H9 (cell line): ENCODE results near the gene TRPM2. TPM values are rescaled to one million over a fixed set of nuclear protein-coding genes. Genes with fewer than 3 reads are reported as not detected.

Source experiments
- DNase-seq: peaks from one replicate; pipeline ENCODE4 v3.0.0-alpha.2; 2017
- H2AFZ ChIP-seq: one replicate; pipeline ENCODE4 v1.6.1; 2013; ENCODE audit warnings: mild to moderate bottlenecking, low read length, control low read depth, moderate library complexity
- H2AK5ac ChIP-seq: 2 replicates; pipeline ENCODE4 v1.6.1; 2013; ENCODE audit warnings: low read length, control low read depth, mixed read lengths; ENCODE audit not compliant: insufficient read length
- H2BK120ac ChIP-seq: one replicate; pipeline ENCODE4 v1.6.1; 2013; ENCODE audit warnings: low read depth, mild to moderate bottlenecking, low read length, control low read depth, inconsistent platforms; ENCODE audit not compliant: poor library complexity, severe bottlenecking
- H2BK12ac ChIP-seq: 2 replicates; pipeline ENCODE4 v1.6.1; 2013; ENCODE audit warnings: low read length, control low read depth, mixed read lengths, low read depth; ENCODE audit not compliant: insufficient read length
- H2BK15ac ChIP-seq: 2 replicates; pipeline ENCODE4 v1.6.1; 2013; ENCODE audit warnings: low read depth, low read length, control low read depth
- H2BK20ac ChIP-seq: one replicate; pipeline ENCODE4 v1.6.1; 2013; ENCODE audit warnings: low read depth, mild to moderate bottlenecking, low read length, control low read depth, inconsistent platforms; ENCODE audit not compliant: poor library complexity, severe bottlenecking
- H2BK5ac ChIP-seq: 2 replicates; pipeline ENCODE4 v1.6.1; 2013; ENCODE audit warnings: low read length, control low read depth, mixed read lengths; ENCODE audit not compliant: insufficient read length
- H3K14ac ChIP-seq: 2 replicates; pipeline ENCODE4 v1.6.1; 2013; ENCODE audit warnings: low read length, control low read depth; ENCODE audit not compliant: insufficient read depth
- H3K18ac ChIP-seq: 2 replicates; pipeline ENCODE4 v1.6.1; 2013; ENCODE audit warnings: low read depth, mild to moderate bottlenecking, mixed read lengths, low read length, control low read depth; ENCODE audit not compliant: insufficient read length
- H3K23ac ChIP-seq: 2 replicates; pipeline ENCODE4 v1.6.1; 2013; ENCODE audit warnings: low read length, control low read depth, mixed read lengths, low read depth; ENCODE audit not compliant: insufficient read length
- H3K23me2 ChIP-seq: 2 replicates; pipeline ENCODE4 v1.6.1; 2013; ENCODE audit warnings: low read depth, mild to moderate bottlenecking, mixed read lengths, low read length, control low read depth; ENCODE audit not compliant: insufficient read length, poor library complexity, severe bottlenecking
- H3K27ac ChIP-seq: 2 replicates; pipeline ENCODE4 v1.5.1; 2013; ENCODE audit warnings: low read length, control low read depth, mixed read lengths, low read depth; ENCODE audit not compliant: insufficient read length
- H3K27me3 ChIP-seq: 2 replicates; pipeline ENCODE4 v1.6.1; 2013; ENCODE audit warnings: low read length, control low read depth, inconsistent platforms; ENCODE audit not compliant: insufficient read depth
- H3K4ac ChIP-seq: 2 replicates; pipeline ENCODE4 v1.6.1; 2013; ENCODE audit warnings: low read depth, mild to moderate bottlenecking, control low read depth, inconsistent platforms, low read length, moderate library complexity
- H3K4me1 ChIP-seq: 2 replicates; pipeline ENCODE4 v1.6.1; 2013; ENCODE audit warnings: low read length, control low read depth, inconsistent platforms; ENCODE audit not compliant: insufficient read depth
- H3K4me2 ChIP-seq: 2 replicates; pipeline ENCODE4 v1.6.1; 2013; ENCODE audit warnings: low read length, control low read depth, mixed read lengths; ENCODE audit not compliant: insufficient read length, insufficient read depth
- H3K56ac ChIP-seq: 2 replicates; pipeline ENCODE4 v1.6.1; 2013; ENCODE audit warnings: low read depth, mild to moderate bottlenecking, mixed read lengths, low read length, control low read depth; ENCODE audit not compliant: insufficient read length
- H3K79me1 ChIP-seq: 2 replicates; pipeline ENCODE4 v1.6.1; 2013; ENCODE audit warnings: low read depth, mild to moderate bottlenecking, moderate library complexity, low read length, control low read depth, inconsistent platforms; ENCODE audit not compliant: insufficient read depth, poor library complexity, severe bottlenecking
- H3K79me2 ChIP-seq: 2 replicates; pipeline ENCODE4 v1.6.1; 2013; ENCODE audit warnings: low read length, control low read depth, inconsistent platforms; ENCODE audit not compliant: insufficient read depth
- H3K9ac ChIP-seq: 2 replicates; pipeline ENCODE4 v1.6.1; 2013; ENCODE audit warnings: low read length, control low read depth, mixed read lengths; ENCODE audit not compliant: insufficient read length; ENCODE audit errors: extremely low read depth
- H3K9me3 ChIP-seq: one replicate; pipeline ENCODE4 v1.6.1; 2013; ENCODE audit warnings: low read depth, low read length, inconsistent platforms; ENCODE audit not compliant: control insufficient read depth
- H3T11ph ChIP-seq: one replicate; pipeline ENCODE4 v1.6.1; 2013; ENCODE audit warnings: mild to moderate bottlenecking, low read length, control low read depth, inconsistent platforms
- H4K20me1 ChIP-seq: one replicate; pipeline ENCODE4 v1.6.1; 2013; ENCODE audit not compliant: control insufficient read depth, insufficient read length, insufficient read depth
- H4K5ac ChIP-seq: 2 replicates; pipeline ENCODE4 v1.6.1; 2013; ENCODE audit warnings: low read depth, mild to moderate bottlenecking, mixed read lengths, low read length, control low read depth; ENCODE audit not compliant: insufficient read length
- H4K8ac ChIP-seq: replicated peaks from 2 replicates; pipeline ENCODE4 v1.6.1; 2013; ENCODE audit warnings: low read length, control low read depth, mixed read lengths, low read depth; ENCODE audit not compliant: insufficient read length
- H4K91ac ChIP-seq: 2 replicates; pipeline ENCODE4 v1.6.1; 2013; ENCODE audit warnings: low read depth, mild to moderate bottlenecking, moderate library complexity, mixed read lengths, low read length, control low read depth; ENCODE audit not compliant: insufficient read length
- H3K27ac Mint-ChIP-seq, 3 experiments: 2 replicates in 2 of 3; 3 replicates in 1 of 3; pipeline ENCODE4 v1.8.0; 2020 to 2021; ENCODE audit warnings: mixed read lengths in 3 of 3, mild to moderate bottlenecking in 1 of 3, moderate library complexity in 1 of 3
- H3K27me3 Mint-ChIP-seq: 2 replicates; pipeline ENCODE4 v1.8.0; 2021; ENCODE audit warnings: low read depth, mild to moderate bottlenecking, moderate library complexity, mixed read lengths
- H3K36me3 Mint-ChIP-seq, 3 experiments: 2 replicates in 2 of 3; 3 replicates in 1 of 3; pipeline ENCODE4 v1.8.0; 2020 to 2021; ENCODE audit warnings: low read depth in 3 of 3, mixed read lengths in 3 of 3; ENCODE audit not compliant: insufficient read depth in 1 of 3
- H3K4me1 Mint-ChIP-seq, 2 experiments: 2 replicates each; pipeline ENCODE4 v1.8.0; 2020; ENCODE audit warnings: mixed read lengths in 2 of 2
- H3K4me3 Mint-ChIP-seq, 2 experiments: 2 replicates in 1 of 2; 3 replicates in 1 of 2; pipeline ENCODE4 v1.8.0; 2020 to 2021; ENCODE audit warnings: mild to moderate bottlenecking in 2 of 2, mixed read lengths in 2 of 2, moderate library complexity in 1 of 2
- H3K9me3 Mint-ChIP-seq, 2 experiments: 2 replicates in 1 of 2; 3 replicates in 1 of 2; pipeline ENCODE4 v1.8.0; 2020; ENCODE audit warnings: mild to moderate bottlenecking in 2 of 2, mixed read lengths in 2 of 2, moderate library complexity in 1 of 2
- CTCF ChIP-seq: fragments of 200-600 bp; sonication (generic); conservative IDR thresholded peaks from 3 replicates; pipeline ENCODE4 v1.8.0; 2021; ENCODE audit warnings: antibody characterized with exemption, mild to moderate bottlenecking
- WGBS: extraction: QIAGEN DNeasy Blood & Tissue Kit; methylation state at CpG from one replicate; pipeline ENCODE4 v1.1.7; 2013; ENCODE audit warnings: missing lambda C conversion rate, low lambda C conversion rate, mixed read lengths; ENCODE audit not compliant: insufficient read length; ENCODE audit errors: extremely low coverage; 5-methylcytosine and 5-hydroxymethylcytosine counted together
- total RNA-seq: library from RNA; stranded (reverse); gene quantifications from 2 replicates; pipeline ENCODE4 v1.2.1, GENCODE V29; 2021

The TRPM2 gene
- total RNA-seq, 1 experiment from 2014 or later, result 0.68 TPM

GRCh38 chr21:44439211-44439600 is 85.8 kb downstream of the TRPM2 start:
- no peak overlapping the region for H4K5ac ChIP-seq
- H3K9me3 ChIP-seq, result no peaks in the 10 kb centered on the region
- no peaks in the 10 kb centered on the region; the same call in 1 of the 2 replicates for H3K27me3 Mint-ChIP-seq
- H3K9me3 Mint-ChIP-seq, result no peaks in the 10 kb centered on the region
- no peak overlapping the region for H3K4me3 Mint-ChIP-seq
- H3K56ac ChIP-seq, result no peak overlapping the region
- H3K27ac Mint-ChIP-seq, result no peak overlapping the region
- 0 out of 4 replicates have a peak, but pooled peaks cover under 1% of the 10 kb centered on the region in 2 experiments for H3K4me1 Mint-ChIP-seq
- no peak overlapping the region for H2AK5ac ChIP-seq
- no peak overlapping the region for H2BK20ac ChIP-seq
- H3K79me1 ChIP-seq, result no peaks in the 10 kb centered on the region
- DNase-seq, result no peak
- no peak overlapping the region for H3T11ph ChIP-seq
- no peak overlapping the region for H2AFZ ChIP-seq
- H3K23me2 ChIP-seq, result no peaks in the 10 kb centered on the region
- H4K8ac ChIP-seq, result no peak overlapping the region
- H3K14ac ChIP-seq, result no peak overlapping the region
- WGBS, result no CpG with 5 or more reads among the region's 11 CpGs
- no peaks in the 10 kb centered on the region for H4K20me1 ChIP-seq
- H3K18ac ChIP-seq, result no peak overlapping the region
- H3K79me2 ChIP-seq, result no peaks in the 10 kb centered on the region
- no peaks in the 10 kb centered on the region for H3K4me1 ChIP-seq
- H3K27ac ChIP-seq, result no peak overlapping the region
- no peaks in the 10 kb centered on the region for H3K27me3 ChIP-seq
- no peak overlapping the region for H2BK12ac ChIP-seq
- H3K9ac ChIP-seq, result no peak overlapping the region
- no peak overlapping the region for H3K4ac ChIP-seq
- TF ChIP-seq CTCF, result no peak
- H3K23ac ChIP-seq, result no peak overlapping the region
- H3K4me2 ChIP-seq, result no peak overlapping the region
- no peak overlapping the region for H2BK120ac ChIP-seq
- H2BK5ac ChIP-seq, result no peak overlapping the region
- no peaks in the 10 kb centered on the region; a peak in 2 of 7 replicates for H3K36me3 Mint-ChIP-seq
- H4K91ac ChIP-seq, result no peak overlapping the region
- H2BK15ac ChIP-seq, result no peak overlapping the region
